ENCODE measurements around the gene THSD7B.

DNA sequence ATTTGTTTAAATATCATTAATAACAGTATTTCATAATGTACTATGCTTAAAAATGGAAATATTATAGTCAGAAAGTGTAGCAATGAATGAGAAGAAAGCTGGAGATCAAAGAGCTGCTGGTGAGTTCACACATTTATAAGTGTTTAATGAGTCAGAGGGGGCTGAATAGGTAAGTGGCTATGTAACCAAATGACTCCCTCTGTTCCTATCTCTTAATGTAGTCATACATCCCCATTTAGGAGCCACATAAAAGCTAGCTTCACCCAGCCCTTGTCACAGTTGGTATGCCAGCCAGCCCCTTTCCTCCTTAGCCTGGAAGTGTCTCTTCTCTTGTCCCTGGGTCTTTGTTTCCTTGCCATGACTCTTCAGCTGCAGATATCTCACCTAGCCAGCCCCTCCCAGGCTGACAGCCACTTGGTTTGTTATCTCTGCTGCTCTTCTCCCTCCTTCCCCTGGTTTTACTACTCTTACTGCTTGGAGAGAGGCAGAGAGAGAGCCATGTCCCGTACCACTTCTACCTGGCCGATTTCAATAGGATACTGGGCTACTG, 760.4 kb downstream of the THSD7B start:
- TF ChIP-seq RARB (CRISPR knock-in tag; IDR thresholded peaks at IDR 0.05), result no peak
- no peak for TF ChIP-seq ESRRG (CRISPR knock-in tag; IDR thresholded peaks at IDR 0.05)
- no peak for TF ChIP-seq ZNF565 (CRISPR knock-in tag; conservative IDR thresholded peaks at IDR 0.05; ENCODE audit: low read depth)
- TF ChIP-seq PPARA (CRISPR knock-in tag; IDR thresholded peaks at IDR 0.05; ENCODE audit: borderline replicate concordance), result no peak
- TF ChIP-seq TOX (CRISPR knock-in tag; IDR thresholded peaks at IDR 0.05; ENCODE audit: borderline replicate concordance), result no peak
- no peak for TF ChIP-seq CSDC2 (CRISPR knock-in tag; IDR thresholded peaks at IDR 0.05)
- TF ChIP-seq SNAI2 (CRISPR knock-in tag; IDR thresholded peaks at IDR 0.05), result no peak

Data from SK-N-SH treated with all-trans-retinoic acid at 6 μM for 48 hours (cell line).